Airway epithelial cell (primary cell): ENCODE data around the gene TRIP6. TPM values are rescaled to one million over a fixed set of nuclear protein-coding genes. Genes with fewer than 3 reads are reported as not detected.

Experiments used
- total RNA-seq: library from RNA; depleted of rRNA; stranded (reverse); fragments of >200 nt; gene quantifications from 2 replicates; pipeline ENCODE4 v1.2.3, GENCODE V29; 2015

Gene TRIP6
- total RNA-seq: 166 and 169 TPM in 2 replicates

GRCh38 chr7:100867040-100867775 lies at the start of gene TRIP6:
TRIP6 (plus strand) TSS chr7:100867387; CDS start chr7:100867498, 111 bp downstream.

GRCh38 chr7:100827330-100828226 lies 39.6 kb upstream of the TRIP6 start, which contains the start of gene EPHB4:
EPHB4 (minus strand) TSS chr7:100827523; CDS start chr7:100827030, 493 bp downstream.

GRCh38 chr7:100852048-100852872 lies 14.9 kb upstream of the TRIP6 start, which contains the start of gene SLC12A9:
SLC12A9 (plus strand) TSS chr7:100852713; CDS start chr7:100854198, 1,485 bp downstream.

GRCh38 chr7:100874577-100875355 lies 7.6 kb downstream of the TRIP6 start, which contains the start of gene SRRT:
SRRT (plus strand) TSS chr7:100875103; CDS start chr7:100875591, 488 bp downstream.

GRCh38 chr7:100888988-100889750 lies 22.0 kb downstream of the TRIP6 start, which contains the start of gene UFSP1:
UFSP1 (minus strand) TSS chr7:100889715; CDS start chr7:100889271, 444 bp downstream.

GRCh38 chr7:100895701-100895955 lies 28.4 kb downstream of the TRIP6 start, which contains the start of gene ACHE:
ACHE (minus strand) TSS chr7:100895888; CDS start chr7:100894232, 1,656 bp downstream.

Other genes starting within 250 kb of the TRIP6 start
- 0.05 and 0.71 TPM in 2 replicates for gene TFR2, start 225.8 kb upstream of the TRIP6 start, total RNA-seq
- gene ACTL6B, start 210.9 kb upstream of the TRIP6 start, total RNA-seq: not detected in 2 replicates
- gene GNB2, start 193.6 kb upstream of the TRIP6 start, total RNA-seq: 255 and 264 TPM in 2 replicates
- 7.4 and 9.7 TPM in 2 replicates for gene GIGYF1, start 173.1 kb upstream of the TRIP6 start, total RNA-seq
- gene POP7, start 161.3 kb upstream of the TRIP6 start, total RNA-seq: 39.9 and 54.2 TPM in 2 replicates
- not detected in 2 replicates for gene EPO, start 146.9 kb upstream of the TRIP6 start, total RNA-seq
- gene ZAN, start 133.8 kb upstream of the TRIP6 start, total RNA-seq: not detected in 2 replicates
- gene EPHB4, start 39.9 kb upstream of the TRIP6 start, total RNA-seq: 74.9 and 101 TPM in 2 replicates
- 12.2 and 20.5 TPM in 2 replicates for gene SLC12A9, start 14.7 kb upstream of the TRIP6 start, total RNA-seq
- gene SRRT, start 7.7 kb downstream of the TRIP6 start, total RNA-seq: 66.3 and 73.5 TPM in 2 replicates
- 3.0 and 3.5 TPM in 2 replicates for gene UFSP1, start 22.3 kb downstream of the TRIP6 start, total RNA-seq
- gene ACHE, start 28.5 kb downstream of the TRIP6 start, total RNA-seq: not detected in 2 replicates
- gene MUC3A, start 82.1 kb downstream of the TRIP6 start, total RNA-seq: not detected in 2 replicates
- gene MUC12, start 102.2 kb downstream of the TRIP6 start, total RNA-seq: under 0.01 TPM in 1 of 2 replicates, not detected in the other
- not detected in 2 replicates for gene MUC17, start 152.7 kb downstream of the TRIP6 start, total RNA-seq
- 7.2 and 7.9 TPM in 2 replicates for gene TRIM56, start 218.1 kb downstream of the TRIP6 start, total RNA-seq